ENCODE data around the gene SMURF2. TPM values are rescaled to one million over a fixed set of nuclear protein-coding genes. Genes with fewer than 3 reads are reported as not detected.

The SMURF2 gene
- total RNA-seq, 1 experiment from 2014 or later, result 8.0 TPM

DNA sequence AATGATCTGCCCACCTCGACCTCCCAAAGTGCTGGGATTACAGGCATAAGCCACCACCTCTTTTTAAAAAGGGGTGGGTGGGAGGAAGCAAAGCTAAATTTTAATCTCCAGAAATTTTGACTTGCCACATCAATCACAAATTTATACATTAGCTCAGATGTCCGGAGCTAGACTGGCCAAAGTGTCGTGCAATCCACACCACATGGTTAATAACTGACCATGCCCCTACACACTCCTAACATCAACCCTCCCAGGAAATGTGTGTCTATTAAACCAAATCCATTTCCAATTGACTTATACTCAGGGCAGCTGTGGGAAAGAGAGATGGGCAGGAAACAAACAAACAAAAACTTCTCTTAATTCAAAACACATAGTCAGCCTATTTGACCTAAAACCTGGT is 29.9 kb downstream of the SMURF2 start:
- no peak for DNase-seq
- H3K36me3 ChIP-seq (ENCODE audit: insufficient read depth, low read length), result no peaks in the 10 kb centered on the region
- no peaks in the 10 kb centered on the region for H3K9me2 ChIP-seq (replicated peaks; ENCODE audit: insufficient read depth, low read length)
- H3K27ac ChIP-seq (ENCODE audit: low read length), result no peak overlapping the region
- no peaks in the 10 kb centered on the region for H3K4me1 ChIP-seq (ENCODE audit: low read length)
- no peaks in the 10 kb centered on the region for H3K27me3 ChIP-seq (ENCODE audit: low read length)
- H4K20me1 ChIP-seq (ENCODE audit: insufficient read depth, low read depth, low read length), result peaks cover 47% of the 10 kb centered on the region
- H2AFZ ChIP-seq (ENCODE audit: low read length), result no peak overlapping the region
- no peak overlapping the region for H3K9ac ChIP-seq (ENCODE audit: low read length)
- H3K79me2 ChIP-seq (ENCODE audit: low read length), result 0 out of 2 replicates have a peak, but pooled peaks cover 7% of the 10 kb centered on the region
- H3K4me2 ChIP-seq (ENCODE audit: low read depth, low read length, poor library complexity, severe bottlenecking), result no peak overlapping the region
- H3K4me3 ChIP-seq (ENCODE audit: low read length), result no peak overlapping the region
- H3K9me3 ChIP-seq (ENCODE audit: low read length), result no peaks in the 10 kb centered on the region

DNA sequence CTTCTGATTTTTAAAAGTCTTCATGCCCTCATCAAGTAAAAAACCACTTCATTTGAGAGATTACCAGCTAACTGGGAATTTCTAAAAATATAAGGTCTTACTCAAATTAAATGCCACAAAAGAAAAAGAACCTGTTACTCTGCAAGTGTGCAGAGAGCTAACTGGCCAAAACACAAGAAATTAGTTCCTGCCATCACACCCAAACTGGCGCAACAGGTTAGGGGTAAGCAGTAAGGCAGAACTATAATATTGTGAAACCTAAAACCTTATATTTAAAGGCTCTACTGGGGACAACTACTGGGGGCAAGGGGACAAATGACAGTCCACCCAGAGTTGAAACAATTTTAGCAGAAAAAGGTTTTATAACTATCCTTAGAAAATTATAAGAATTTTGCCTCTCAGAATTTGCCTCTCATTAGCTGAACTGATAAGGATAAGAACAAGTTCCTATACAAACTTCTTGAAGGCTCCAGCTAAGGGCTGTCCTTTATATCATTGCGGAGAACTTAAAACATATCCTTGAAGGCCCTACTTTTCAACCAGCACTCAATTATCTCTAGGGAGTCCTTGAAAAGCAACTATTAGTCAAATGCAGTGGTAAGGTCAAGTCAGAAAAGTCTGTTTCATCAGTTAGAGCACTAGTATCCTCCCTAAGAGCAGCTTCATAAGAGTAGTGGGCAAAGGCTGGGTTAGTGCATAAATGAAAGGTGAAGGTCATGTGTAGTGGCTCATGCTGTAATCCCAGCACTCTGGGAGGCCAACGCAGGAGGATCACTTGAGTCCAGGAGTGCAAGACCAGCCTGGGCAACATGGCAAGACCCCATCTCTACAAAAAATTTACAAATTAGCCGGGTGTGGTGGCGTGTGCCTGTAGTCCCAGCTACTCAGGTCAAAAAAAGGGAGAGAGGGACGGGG is 31.5 kb downstream of the SMURF2 start:
- Histone ChIP-seq H3K4me3 (ENCODE audit: low read length) (no peak overlapping the region), H3K9ac (ENCODE audit: low read length) (no peak overlapping the region), H3K9me2 (replicated peaks; ENCODE audit: insufficient read depth, low read length) (no peaks in the 10 kb centered on the region), H3K9me3 (ENCODE audit: low read length) (no peaks in the 10 kb centered on the region), H3K4me2 (ENCODE audit: low read depth, low read length, poor library complexity, severe bottlenecking) (no peak overlapping the region), H3K4me1 (ENCODE audit: low read length) (no peaks in the 10 kb centered on the region), H3K36me3 (ENCODE audit: insufficient read depth, low read length) (no peaks in the 10 kb centered on the region), H3K79me2 (ENCODE audit: low read length) (0 out of 2 replicates have a peak, but pooled peaks cover 7% of the 10 kb centered on the region), H2AFZ (ENCODE audit: low read length) (no peak overlapping the region), H4K20me1 (ENCODE audit: insufficient read depth, low read depth, low read length) (peaks cover 43% of the 10 kb centered on the region), H3K27me3 (ENCODE audit: low read length) (no peaks in the 10 kb centered on the region), H3K27ac (ENCODE audit: low read length) (no peak overlapping the region)
- DNase-seq, result no peak

DNA sequence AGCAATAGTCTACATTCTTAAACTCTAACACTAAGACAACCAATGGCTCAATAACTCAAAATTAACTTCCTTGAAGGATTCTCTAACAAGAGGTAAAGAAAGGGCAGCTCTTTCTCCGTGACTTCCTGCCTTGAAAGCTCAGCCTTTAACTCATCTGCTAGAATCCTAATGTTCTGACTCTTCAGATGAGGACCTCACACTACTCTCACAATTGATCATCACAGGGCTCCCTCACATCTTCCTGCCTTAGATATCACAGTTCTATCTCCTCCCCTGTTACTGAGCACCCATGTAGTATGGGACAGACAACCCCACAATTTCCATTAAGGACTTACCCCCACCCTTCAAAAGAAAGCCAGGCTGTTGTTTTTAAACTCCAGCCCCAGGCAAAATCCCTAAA is 33.5 kb downstream of the SMURF2 start:
- peaks cover 50% of the 10 kb centered on the region for H4K20me1 ChIP-seq (ENCODE audit: insufficient read depth, low read depth, low read length)
- no peaks in the 10 kb centered on the region for H3K9me3 ChIP-seq (ENCODE audit: low read length)
- H3K27ac ChIP-seq (ENCODE audit: low read length), result no peak overlapping the region
- no peak overlapping the region for H3K9ac ChIP-seq (ENCODE audit: low read length)
- H3K4me3 ChIP-seq (ENCODE audit: low read length), result no peak overlapping the region
- H3K9me2 ChIP-seq (replicated peaks; ENCODE audit: insufficient read depth, low read length), result no peaks in the 10 kb centered on the region
- no peaks in the 10 kb centered on the region for H3K4me1 ChIP-seq (ENCODE audit: low read length)
- H2AFZ ChIP-seq (ENCODE audit: low read length), result no peak overlapping the region
- H3K36me3 ChIP-seq (ENCODE audit: insufficient read depth, low read length), result no peaks in the 10 kb centered on the region
- H3K4me2 ChIP-seq (ENCODE audit: low read depth, low read length, poor library complexity, severe bottlenecking), result no peak overlapping the region
- no peaks in the 10 kb centered on the region for H3K27me3 ChIP-seq (ENCODE audit: low read length)
- no peak for DNase-seq
- 0 out of 2 replicates have a peak, but pooled peaks cover 7% of the 10 kb centered on the region for H3K79me2 ChIP-seq (ENCODE audit: low read length)

DNA sequence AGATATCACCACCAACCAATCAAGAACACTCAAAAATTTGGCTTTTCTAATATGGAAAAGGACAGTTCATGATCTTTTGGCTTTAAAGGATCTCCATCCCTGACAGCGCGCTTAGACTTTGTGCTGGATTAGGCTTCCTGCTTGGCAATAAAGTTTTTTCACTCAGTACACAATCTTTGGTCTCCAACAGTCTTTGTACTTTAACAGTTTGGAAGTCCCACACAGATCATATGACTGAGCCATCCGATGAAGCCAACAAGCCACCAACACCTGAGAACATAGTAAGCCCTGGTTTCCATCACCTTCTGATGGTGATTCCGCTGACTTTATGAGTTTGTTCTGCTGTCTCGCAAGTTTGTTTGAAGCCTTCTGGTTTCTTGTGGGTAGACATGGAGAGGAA is 34.3 kb downstream of the SMURF2 start:
- Histone ChIP-seq H3K4me1 (ENCODE audit: low read length) (no peaks in the 10 kb centered on the region), H4K20me1 (ENCODE audit: insufficient read depth, low read depth, low read length) (peaks cover 48% of the 10 kb centered on the region), H3K4me2 (ENCODE audit: low read depth, low read length, poor library complexity, severe bottlenecking) (no peak overlapping the region)

DNA sequence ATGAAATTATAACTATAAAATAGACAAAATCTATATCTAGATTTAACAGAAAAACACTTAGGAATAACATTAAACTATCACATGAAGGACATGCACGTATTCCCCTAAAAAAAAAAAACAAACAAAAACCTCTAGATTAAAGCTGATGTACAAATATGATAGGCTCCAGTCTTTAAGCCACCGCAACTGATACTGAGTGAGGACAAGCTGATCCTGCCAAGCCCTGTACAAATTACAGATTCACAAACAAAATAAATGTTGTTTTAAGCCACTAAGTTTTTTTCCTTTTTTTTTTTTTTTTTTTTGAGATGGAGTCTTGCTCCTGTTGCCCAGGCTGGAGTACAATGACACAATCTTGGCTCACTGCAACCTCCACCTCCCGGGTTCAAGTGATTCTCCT is 35.3 kb downstream of the SMURF2 start:
- DNase-seq, result no peak
- Histone ChIP-seq H3K9me2 (replicated peaks; ENCODE audit: insufficient read depth, low read length) (no peaks in the 10 kb centered on the region), H3K36me3 (ENCODE audit: insufficient read depth, low read length) (no peaks in the 10 kb centered on the region), H2AFZ (ENCODE audit: low read length) (no peak overlapping the region), H3K9me3 (ENCODE audit: low read length) (no peaks in the 10 kb centered on the region), H3K4me1 (ENCODE audit: low read length) (no peaks in the 10 kb centered on the region), H3K4me2 (ENCODE audit: low read depth, low read length, poor library complexity, severe bottlenecking) (no peak overlapping the region), H3K27me3 (ENCODE audit: low read length) (no peaks in the 10 kb centered on the region), H3K27ac (ENCODE audit: low read length) (no peak overlapping the region), H3K79me2 (ENCODE audit: low read length) (0 out of 2 replicates have a peak, but pooled peaks cover 7% of the 10 kb centered on the region), H3K4me3 (ENCODE audit: low read length) (no peak overlapping the region), H4K20me1 (ENCODE audit: insufficient read depth, low read depth, low read length) (peaks cover 48% of the 10 kb centered on the region), H3K9ac (ENCODE audit: low read length) (no peak overlapping the region)

More for the DNA sequence above, 34.3 kb downstream of the SMURF2 start:
- Histone ChIP-seq H3K36me3 (ENCODE audit: insufficient read depth, low read length) (no peaks in the 10 kb centered on the region), H3K9ac (ENCODE audit: low read length) (no peak overlapping the region), H3K27me3 (ENCODE audit: low read length) (no peaks in the 10 kb centered on the region), H3K27ac (ENCODE audit: low read length) (no peak overlapping the region), H3K9me2 (replicated peaks; ENCODE audit: insufficient read depth, low read length) (no peaks in the 10 kb centered on the region), H3K9me3 (ENCODE audit: low read length) (no peaks in the 10 kb centered on the region), H3K79me2 (ENCODE audit: low read length) (0 out of 2 replicates have a peak, but pooled peaks cover 7% of the 10 kb centered on the region), H2AFZ (ENCODE audit: low read length) (no peak overlapping the region), H3K4me3 (ENCODE audit: low read length) (no peak overlapping the region)
- DNase-seq, result no peak

DNA sequence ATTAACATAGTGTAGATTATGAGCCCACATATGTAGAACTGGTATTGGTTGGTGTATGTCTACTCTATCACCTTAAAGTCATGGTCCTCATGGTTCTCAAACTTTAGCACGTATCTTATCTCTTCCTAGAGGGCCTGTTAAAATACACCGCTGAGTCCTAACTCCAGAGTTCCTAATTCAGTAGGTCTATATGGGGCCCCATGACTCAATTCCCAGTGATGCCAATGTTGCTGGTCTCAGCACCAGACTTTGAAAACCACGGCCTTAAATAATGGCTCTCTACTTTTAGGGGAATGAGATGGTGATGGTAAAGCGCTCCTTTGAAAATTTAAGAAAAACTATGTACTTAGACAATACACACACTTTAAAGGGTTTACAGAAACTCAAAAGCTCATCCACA is 36.6 kb downstream of the SMURF2 start:
- peaks cover 40% of the 10 kb centered on the region for H4K20me1 ChIP-seq (ENCODE audit: insufficient read depth, low read depth, low read length)
- 0 out of 2 replicates have a peak, but pooled peaks cover 7% of the 10 kb centered on the region for H3K79me2 ChIP-seq (ENCODE audit: low read length)
- H3K9me3 ChIP-seq (ENCODE audit: low read length), result no peaks in the 10 kb centered on the region
- H3K4me3 ChIP-seq (ENCODE audit: low read length), result no peak overlapping the region
- H3K4me1 ChIP-seq (ENCODE audit: low read length), result no peaks in the 10 kb centered on the region
- no peak overlapping the region for H3K4me2 ChIP-seq (ENCODE audit: low read depth, low read length, poor library complexity, severe bottlenecking)
- no peak overlapping the region for H2AFZ ChIP-seq (ENCODE audit: low read length)
- H3K27ac ChIP-seq (ENCODE audit: low read length), result no peak overlapping the region
- no peaks in the 10 kb centered on the region for H3K36me3 ChIP-seq (ENCODE audit: insufficient read depth, low read length)
- H3K27me3 ChIP-seq (ENCODE audit: low read length), result no peaks in the 10 kb centered on the region
- no peak for DNase-seq
- H3K9me2 ChIP-seq (replicated peaks; ENCODE audit: insufficient read depth, low read length), result no peaks in the 10 kb centered on the region
- H3K9ac ChIP-seq (ENCODE audit: low read length), result no peak overlapping the region

- Histone ChIP-seq H3K9me2 (replicated peaks; ENCODE audit: insufficient read depth, low read length) (no peaks in the 10 kb centered on the region), H3K36me3 (ENCODE audit: insufficient read depth, low read length) (no peaks in the 10 kb centered on the region), H3K27me3 (ENCODE audit: low read length) (no peaks in the 10 kb centered on the region), H3K4me2 (ENCODE audit: low read depth, low read length, poor library complexity, severe bottlenecking) (no peak overlapping the region), H3K27ac (ENCODE audit: low read length) (no peak overlapping the region), H3K9me3 (ENCODE audit: low read length) (no peaks in the 10 kb centered on the region), H4K20me1 (ENCODE audit: insufficient read depth, low read depth, low read length) (peaks cover 34% of the 10 kb centered on the region), H3K79me2 (ENCODE audit: low read length) (peaks cover 2% of the 10 kb centered on the region; the same call in 1 of the 2 replicates), H3K4me1 (ENCODE audit: low read length) (no peaks in the 10 kb centered on the region), H3K4me3 (ENCODE audit: low read length) (no peak overlapping the region), H2AFZ (ENCODE audit: low read length) (no peak overlapping the region), H3K9ac (ENCODE audit: low read length) (no peak overlapping the region)
- DNase-seq, result no peak
These were observed 39.0 kb downstream of the SMURF2 start for GRCh38 chr17:64622931-64623654.

DNA sequence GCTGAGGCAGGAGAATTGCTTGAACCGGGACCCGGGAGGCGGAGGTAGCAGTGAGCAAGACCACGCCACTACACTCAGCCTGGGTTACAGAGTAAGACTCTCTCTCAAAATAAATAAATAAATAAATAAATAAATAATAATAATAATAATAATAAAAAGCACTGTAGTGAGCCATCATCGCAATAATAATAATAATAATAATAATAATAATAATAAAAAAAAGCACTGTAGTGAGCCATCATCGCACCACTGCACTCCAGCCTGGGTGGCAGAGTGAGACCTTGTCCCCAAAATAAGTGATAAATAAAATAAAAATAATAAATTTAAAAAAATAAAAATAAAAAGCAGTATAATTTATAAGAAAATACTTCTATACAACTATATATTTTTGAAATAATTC is 40.3 kb downstream of the SMURF2 start:
- Histone ChIP-seq H3K4me1 (ENCODE audit: low read length) (no peaks in the 10 kb centered on the region), H2AFZ (ENCODE audit: low read length) (no peak overlapping the region), H3K27me3 (ENCODE audit: low read length) (no peaks in the 10 kb centered on the region), H4K20me1 (ENCODE audit: insufficient read depth, low read depth, low read length) (peaks cover 31% of the 10 kb centered on the region), H3K36me3 (ENCODE audit: insufficient read depth, low read length) (no peaks in the 10 kb centered on the region), H3K9ac (ENCODE audit: low read length) (no peak overlapping the region), H3K9me3 (ENCODE audit: low read length) (no peaks in the 10 kb centered on the region), H3K27ac (ENCODE audit: low read length) (no peak overlapping the region), H3K79me2 (ENCODE audit: low read length) (no peaks in the 10 kb centered on the region; the same call in 1 of the 2 replicates), H3K4me2 (ENCODE audit: low read depth, low read length, poor library complexity, severe bottlenecking) (no peak overlapping the region), H3K4me3 (ENCODE audit: low read length) (no peak overlapping the region), H3K9me2 (replicated peaks; ENCODE audit: insufficient read depth, low read length) (no peaks in the 10 kb centered on the region)
- DNase-seq, result no peak

Measured in Karpas-422 (cell line).